COR-L47 (cell line): ENCODE results near the gene TMEM45A.
"Not testable (repeated sequence)": the region's sequence is repeated elsewhere in the genome, so short reads cannot be mapped to it uniquely, and the experiment has no call there.

Experiments used
- DNase-seq: peaks from one replicate; lab custom pipeline; 2025; lab: John Stamatoyannopoulos, UW

The TMEM45A gene, protein sequence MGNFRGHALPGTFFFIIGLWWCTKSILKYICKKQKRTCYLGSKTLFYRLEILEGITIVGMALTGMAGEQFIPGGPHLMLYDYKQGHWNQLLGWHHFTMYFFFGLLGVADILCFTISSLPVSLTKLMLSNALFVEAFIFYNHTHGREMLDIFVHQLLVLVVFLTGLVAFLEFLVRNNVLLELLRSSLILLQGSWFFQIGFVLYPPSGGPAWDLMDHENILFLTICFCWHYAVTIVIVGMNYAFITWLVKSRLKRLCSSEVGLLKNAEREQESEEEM

GRCh38 chr3:100492059-100493006 lies at the start of gene TMEM45A:
TSS of gene TMEM45A (plus strand) at chr3:100492619. CDS start at chr3:100555212, 62,593 bp downstream.
- DNase-seq = peak; percentile 88

- no peak for DNase-seq
Measured at GRCh38 chr3:100443690-100444089, 48.7 kb upstream of the TMEM45A start.

DNA sequence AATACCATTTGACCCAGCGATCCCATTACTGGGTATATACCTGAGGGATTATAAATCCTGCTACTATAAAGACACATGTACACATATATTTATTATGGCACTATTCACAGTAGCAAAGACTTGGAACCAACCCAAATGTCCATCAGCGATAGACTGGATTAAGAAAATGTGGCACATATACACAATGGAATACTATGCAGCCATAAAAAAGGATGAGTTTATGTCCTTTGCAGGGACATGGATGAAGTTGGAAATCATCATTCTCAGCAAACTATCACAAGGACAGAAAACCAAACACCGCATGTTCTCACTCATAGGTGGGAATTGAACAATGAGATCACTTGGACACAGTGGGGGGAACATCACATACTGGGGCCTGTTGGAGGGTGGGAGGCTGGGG lies 45.4 kb upstream of the TMEM45A start:
- DNase-seq = not testable (repeated sequence)

GRCh38 chr3:100448079-100448478 lies 44.3 kb upstream of the TMEM45A start:
- DNase-seq = no peak

DNA sequence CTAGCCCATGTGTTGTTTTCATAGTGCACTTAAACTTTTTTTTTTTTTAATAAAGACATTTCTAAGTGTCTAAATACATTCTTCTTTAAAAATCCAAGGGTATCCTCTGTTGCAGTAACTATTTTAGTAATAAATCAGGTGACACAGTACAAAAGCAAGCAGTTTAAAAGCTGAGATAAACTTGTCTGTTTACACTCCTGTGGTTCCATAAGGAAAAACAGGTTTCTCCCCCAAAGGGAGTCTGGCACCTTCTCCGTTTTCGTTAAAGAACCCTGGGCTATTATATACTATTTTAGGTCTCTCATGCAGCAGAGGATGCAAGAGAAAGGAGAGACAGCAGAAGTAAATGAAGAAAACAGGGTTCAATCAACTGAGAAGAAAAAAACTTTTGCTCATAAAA lies 43.2 kb upstream of the TMEM45A start:
- no peak for DNase-seq

DNA sequence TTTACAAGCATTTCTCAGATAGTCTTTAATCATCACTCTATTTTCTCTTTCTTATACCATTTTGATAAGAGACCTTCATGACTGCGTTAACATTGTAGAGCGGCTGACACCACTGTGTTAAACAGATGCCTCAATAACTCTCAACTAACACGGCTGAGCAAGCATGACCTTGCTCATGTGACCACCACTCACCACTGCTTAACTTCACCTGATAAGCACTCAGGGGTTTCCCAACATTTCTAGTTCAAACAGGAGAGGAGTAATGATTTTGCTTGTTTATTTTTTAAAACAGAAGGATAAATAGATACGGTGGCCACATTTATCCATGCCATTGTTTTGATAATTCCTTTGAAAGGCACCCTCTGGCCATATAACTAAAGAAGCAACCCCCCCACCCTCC lies 37.7 kb upstream of the TMEM45A start:
- no peak for DNase-seq

- DNase-seq = no peak
Measured at GRCh38 chr3:100455841-100456550, 36.4 kb upstream of the TMEM45A start.

DNA sequence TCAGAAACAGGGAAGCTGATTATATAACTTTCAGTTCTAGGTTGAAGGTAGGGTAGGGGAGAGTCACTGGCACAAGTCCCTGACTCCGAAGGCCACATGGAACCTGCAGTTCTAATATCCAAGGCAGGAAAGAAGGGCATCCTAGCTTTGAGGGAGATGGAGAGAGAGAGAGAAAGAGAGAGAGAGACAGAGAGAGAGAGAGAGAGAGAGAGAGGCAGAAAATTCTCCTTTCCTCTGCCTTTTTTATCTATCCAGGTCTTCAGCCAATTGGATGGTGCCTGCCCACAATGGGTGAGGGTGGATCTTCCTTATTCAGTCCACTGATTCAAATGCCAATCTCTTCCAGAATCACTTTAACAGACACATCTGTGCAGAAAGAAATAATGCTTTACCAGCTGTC lies 35.7 kb upstream of the TMEM45A start:
- DNase-seq = no peak

DNA sequence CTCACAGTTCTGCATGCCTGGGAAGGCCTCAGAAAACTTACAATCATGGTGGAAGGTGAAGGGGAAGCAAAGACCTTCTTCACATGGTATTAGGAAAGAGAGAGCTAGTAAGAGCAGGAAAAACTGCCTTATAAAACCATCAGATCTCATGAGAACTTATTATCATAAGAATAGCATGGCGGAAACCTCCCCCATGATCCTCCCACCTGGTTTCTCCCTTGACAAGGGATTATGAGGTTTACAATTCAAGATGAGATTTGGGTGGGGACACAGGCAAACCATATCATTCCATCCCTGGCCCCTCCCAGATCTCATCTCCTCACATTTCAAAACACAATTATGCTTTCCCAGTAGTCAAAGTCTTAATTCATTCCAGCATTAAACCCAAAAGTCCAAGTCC lies 34.6 kb upstream of the TMEM45A start:
- no peak for DNase-seq

- peak; percentile 7 for DNase-seq
Measured at GRCh38 chr3:100458814-100459213, 33.6 kb upstream of the TMEM45A start.

DNA sequence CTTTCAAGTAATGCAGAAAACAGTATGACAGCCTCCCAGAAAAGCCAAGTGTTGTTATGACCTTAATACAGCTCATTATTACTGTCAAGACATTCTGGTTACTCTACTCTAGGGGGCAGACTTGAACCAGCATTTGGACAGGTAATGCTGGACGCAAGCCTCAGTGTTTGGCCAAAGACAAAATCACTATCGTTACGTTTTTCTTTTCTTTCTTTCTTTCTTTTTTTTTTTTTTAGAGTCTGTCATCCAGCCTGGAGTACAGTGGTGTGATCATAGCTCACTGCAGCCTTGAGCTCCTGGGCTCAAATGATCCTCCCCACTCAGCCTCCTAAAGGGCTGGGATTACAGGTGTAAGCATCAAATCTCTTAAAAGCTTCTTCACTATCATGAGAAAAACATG lies 29.4 kb upstream of the TMEM45A start:
- DNase-seq = peak; percentile 54

DNA sequence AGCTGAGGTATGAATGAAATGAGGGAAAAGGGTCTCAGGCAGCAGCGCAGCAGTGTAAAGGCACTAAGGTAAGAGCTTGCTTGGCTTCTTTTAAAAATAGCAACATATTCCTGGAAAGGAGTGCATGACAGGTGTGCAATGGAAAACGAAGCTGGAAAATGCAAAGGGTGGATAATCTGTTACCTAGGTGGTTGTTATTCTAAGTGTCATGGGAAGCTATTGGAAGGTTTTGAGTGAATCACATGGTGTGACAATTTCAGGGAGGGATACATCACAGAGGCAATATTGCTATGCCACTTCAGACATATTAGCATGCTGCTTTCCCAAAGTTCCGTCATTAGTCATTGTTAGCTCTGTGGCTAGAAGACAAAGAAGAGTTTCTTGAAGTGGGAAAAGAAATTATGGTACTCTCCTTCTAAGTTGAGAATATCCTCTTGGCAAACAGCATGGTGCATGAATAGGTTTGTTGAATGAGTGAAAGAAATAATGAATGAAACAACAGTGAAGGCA lies 28.7 kb upstream of the TMEM45A start:
- no peak for DNase-seq

DNA sequence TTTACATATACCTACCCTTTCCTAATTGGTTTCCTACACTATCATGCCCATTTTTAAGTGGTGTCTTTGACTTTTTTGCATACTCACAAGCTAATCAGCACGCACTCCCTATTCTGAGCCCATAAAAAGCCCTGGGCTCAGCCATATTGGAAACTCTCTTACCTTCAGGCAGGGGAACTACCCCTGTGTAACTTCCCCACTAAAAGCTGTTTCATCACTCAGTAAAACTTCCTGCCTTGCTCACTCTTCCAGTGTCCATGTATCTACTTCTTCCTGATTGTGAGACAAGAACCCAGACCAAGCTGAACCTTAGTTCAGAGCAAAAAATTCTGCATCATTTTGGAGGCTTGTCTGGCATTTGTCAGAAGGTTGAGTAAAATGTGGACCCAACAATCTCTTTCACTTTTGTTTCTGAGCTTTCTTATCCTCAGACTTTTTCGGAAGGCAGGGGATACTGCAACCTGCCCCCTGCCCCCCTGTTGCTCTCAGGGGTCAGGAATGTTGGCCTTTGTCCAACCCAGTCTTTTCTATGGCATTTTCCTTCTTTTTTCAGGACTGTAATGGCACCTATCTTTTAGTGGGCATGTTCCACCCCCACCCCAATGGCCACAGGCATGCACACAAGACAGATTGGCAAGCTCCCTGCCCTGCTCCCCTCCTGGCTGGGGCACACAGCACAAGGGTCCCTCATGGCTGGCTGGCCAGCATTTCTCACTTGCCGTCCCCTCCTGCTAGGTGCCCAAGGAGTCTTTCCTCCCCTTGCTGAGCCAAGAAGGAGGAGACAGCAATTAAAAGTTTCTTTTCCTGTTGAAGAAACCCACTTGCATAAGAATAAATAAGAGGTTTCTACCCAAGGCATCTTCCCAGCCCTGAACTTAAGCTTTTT lies 26.3 kb upstream of the TMEM45A start:
- no peak for DNase-seq

DNA sequence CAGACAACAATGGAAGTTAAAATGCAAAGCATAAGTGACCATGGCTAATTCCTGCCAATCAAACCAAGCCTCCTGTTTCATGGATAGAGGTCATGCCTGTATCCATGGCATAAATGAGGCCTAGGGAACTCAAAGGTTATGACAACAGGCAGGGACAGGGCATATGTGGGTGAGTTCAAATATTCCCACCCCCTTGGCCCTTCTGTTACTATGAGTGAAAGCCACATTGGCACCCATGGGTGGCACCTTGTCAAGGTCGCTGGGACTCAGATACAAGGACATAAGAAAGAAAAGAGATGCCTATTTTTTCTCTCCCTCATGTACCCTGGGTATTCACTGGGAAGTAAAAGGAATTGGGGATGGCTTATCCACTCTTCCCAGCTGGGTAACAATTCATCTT lies 25.3 kb upstream of the TMEM45A start:
- DNase-seq = no peak

- no peak for DNase-seq
Measured at GRCh38 chr3:100468676-100469075, 23.7 kb upstream of the TMEM45A start.

- DNase-seq = no peak
Measured at GRCh38 chr3:100470951-100471350, 21.5 kb upstream of the TMEM45A start.

DNA sequence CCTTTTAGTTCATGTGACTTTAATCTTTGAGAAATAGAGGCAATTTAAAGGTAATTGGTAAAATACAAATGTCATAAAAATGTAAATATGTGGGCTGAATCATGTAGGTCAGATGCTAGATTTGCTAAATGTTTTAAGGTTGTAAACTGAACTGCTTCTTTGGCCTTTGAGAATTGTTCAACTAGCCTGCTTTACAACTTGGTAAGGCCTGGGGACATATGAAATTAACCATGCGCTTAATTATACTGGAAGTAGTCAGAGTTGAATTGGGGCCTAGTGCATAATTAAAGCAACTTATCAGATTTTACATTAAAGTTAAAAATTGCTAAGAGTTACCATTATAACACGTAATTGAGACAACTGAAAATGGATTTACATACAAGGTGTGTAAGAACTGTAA lies 21.0 kb upstream of the TMEM45A start:
- DNase-seq = no peak

GRCh38 chr3:100477851-100478360 lies 14.5 kb upstream of the TMEM45A start:
- not testable (repeated sequence) for DNase-seq

DNA sequence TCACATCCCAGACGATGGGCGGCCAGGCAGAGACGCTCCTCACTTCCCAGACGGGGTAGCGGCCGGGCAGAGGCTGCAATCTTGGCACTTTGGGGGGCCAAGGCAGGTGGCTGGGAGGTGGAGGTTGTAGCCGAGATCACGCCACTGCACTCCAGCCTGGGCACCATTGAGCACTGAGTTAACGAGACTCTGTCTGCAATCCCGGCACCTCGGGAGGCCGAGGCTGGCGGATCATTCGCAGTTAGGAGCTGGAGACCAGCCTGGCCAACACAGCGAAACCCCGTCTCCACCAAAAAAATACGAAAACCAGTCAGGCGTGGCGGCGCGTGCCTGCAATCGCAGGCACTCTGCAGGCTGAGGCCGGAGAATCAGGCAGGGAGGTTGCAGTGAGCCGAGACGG lies 13.9 kb upstream of the TMEM45A start:
- not testable (repeated sequence) for DNase-seq

- DNase-seq = no peak
Measured at GRCh38 chr3:100480081-100480480, 12.3 kb upstream of the TMEM45A start.

DNA sequence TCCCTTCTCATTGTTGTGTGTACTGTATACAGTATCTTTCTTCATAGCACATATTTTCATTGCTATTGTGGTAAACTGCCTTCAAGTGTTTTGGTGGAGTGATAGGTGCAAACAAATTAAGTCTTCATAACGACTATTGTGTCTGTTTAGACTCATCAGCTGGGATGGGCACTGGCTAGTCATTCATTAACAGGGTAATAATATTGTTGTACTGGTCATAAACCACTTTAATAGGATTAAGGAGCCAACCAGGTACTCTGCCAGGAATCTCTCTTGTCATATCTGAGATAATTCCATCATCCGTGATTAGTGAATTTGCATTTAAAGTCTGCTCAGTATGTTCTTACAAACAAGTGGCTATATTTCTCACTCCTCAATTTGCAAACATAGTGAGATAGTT lies 10.2 kb upstream of the TMEM45A start:
- DNase-seq = no peak
